Tibial nerve (tissue), 4 donors: ENCODE results near the gene ATP1A4.

Experiments used
- EP300 ChIP-seq, 2 donors: sonication (generic); formaldehyde crosslinking; IDR thresholded peaks; one replicate each; pipeline ENCODE4 v1.6.1; 2017; ENCODE audit warnings: antibody characterized with exemption in 2 of 2, mild to moderate bottlenecking in 1 of 2
- TF ChIP-seq, protein P1 (sequence below), 5 experiments: fragments of 200-600 bp in 3 of 5; fragments of 450-650 bp in 2 of 5; sonication (generic) in 3 of 5; IDR thresholded peaks; one replicate each; pipeline ENCODE4 v1.5.1; 2016 to 2019; ENCODE audit warnings: antibody characterized with exemption in 5 of 5, mild to moderate bottlenecking in 3 of 5, moderate library complexity in 2 of 5

DNA sequence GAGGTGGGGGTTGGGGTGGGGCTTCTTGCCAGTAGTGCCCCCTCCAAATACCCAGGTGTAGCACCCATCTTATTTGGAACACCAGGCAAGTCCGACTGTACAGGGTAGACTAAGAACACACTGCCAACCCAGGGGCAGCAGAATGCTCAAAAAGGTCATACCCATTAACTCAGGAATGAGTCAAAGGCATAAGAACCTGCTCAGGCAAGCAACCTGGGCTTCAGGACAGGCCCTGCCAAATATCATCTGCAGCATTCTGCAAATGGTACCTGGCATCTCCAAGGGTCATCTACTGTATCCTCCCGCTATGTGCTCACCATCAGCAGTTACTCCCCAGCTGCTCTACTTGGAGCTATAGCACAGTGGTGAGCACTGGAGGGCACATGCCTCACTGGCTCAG is 73.2 kb downstream of the ATP1A4 start:
- no peak for TF ChIP-seq EP300 (IDR thresholded peaks at IDR 0.05)
- TF ChIP-seq, protein P1, sequence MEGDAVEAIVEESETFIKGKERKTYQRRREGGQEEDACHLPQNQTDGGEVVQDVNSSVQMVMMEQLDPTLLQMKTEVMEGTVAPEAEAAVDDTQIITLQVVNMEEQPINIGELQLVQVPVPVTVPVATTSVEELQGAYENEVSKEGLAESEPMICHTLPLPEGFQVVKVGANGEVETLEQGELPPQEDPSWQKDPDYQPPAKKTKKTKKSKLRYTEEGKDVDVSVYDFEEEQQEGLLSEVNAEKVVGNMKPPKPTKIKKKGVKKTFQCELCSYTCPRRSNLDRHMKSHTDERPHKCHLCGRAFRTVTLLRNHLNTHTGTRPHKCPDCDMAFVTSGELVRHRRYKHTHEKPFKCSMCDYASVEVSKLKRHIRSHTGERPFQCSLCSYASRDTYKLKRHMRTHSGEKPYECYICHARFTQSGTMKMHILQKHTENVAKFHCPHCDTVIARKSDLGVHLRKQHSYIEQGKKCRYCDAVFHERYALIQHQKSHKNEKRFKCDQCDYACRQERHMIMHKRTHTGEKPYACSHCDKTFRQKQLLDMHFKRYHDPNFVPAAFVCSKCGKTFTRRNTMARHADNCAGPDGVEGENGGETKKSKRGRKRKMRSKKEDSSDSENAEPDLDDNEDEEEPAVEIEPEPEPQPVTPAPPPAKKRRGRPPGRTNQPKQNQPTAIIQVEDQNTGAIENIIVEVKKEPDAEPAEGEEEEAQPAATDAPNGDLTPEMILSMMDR (IDR thresholded peaks at IDR 0.05), result no peak
